Vagina (tissue), 2 donors: ENCODE measurements around the gene LRRC27. TPM values are rescaled to one million over a fixed set of nuclear protein-coding genes. Genes with fewer than 3 reads are reported as not detected.

ENCODE experiments used
- DNase-seq, 2 donors: peaks; one replicate each; pipeline ENCODE4 v3.0.0-alpha.2; 2017; ENCODE audit errors: extremely low spot score in 2 of 2
- H3K27ac ChIP-seq: fragments of 200-600 bp; sonication (generic); one replicate; pipeline ENCODE4 v1.5.1; 2019
- H3K27me3 ChIP-seq: fragments of 200-600 bp; sonication (generic); one replicate; pipeline ENCODE4 v1.5.1; 2019
- H3K36me3 ChIP-seq, 2 donors: fragments of 200-600 bp; sonication (generic); one replicate each; pipeline ENCODE4 v1.5.1; 2017 to 2019
- H3K4me1 ChIP-seq: fragments of 200-600 bp; sonication (generic); one replicate; pipeline ENCODE4 v1.5.1; 2019
- H3K4me3 ChIP-seq, 2 donors: fragments of 200-600 bp; sonication (generic); 1 replicate in 1 of 2; 2 replicates in 1 of 2; pipeline ENCODE4 v1.5.1; 2016 to 2019
- H3K9me3 ChIP-seq: fragments of 200-600 bp; sonication (generic); one replicate; pipeline ENCODE4 v1.5.1; 2019
- CTCF ChIP-seq, 3 experiments: fragments of 450-650 bp in 2 of 3; fragments of 200-600 bp in 1 of 3; sonication (generic) in 1 of 3; IDR thresholded peaks; one replicate each; pipeline ENCODE4 v1.5.1; 2017 to 2019; ENCODE audit warnings: antibody characterized with exemption in 3 of 3, mild to moderate bottlenecking in 2 of 3, moderate library complexity in 2 of 3
- POLR2A ChIP-seq, 2 donors: fragments of 450-650 bp; IDR thresholded peaks; one replicate each; pipeline ENCODE4 v1.6.1; 2017; ENCODE audit warnings: antibody characterized with exemption in 2 of 2, mild to moderate bottlenecking in 2 of 2, moderate library complexity in 2 of 2
- POLR2AphosphoS5 ChIP-seq, 2 donors: sonication (generic); formaldehyde crosslinking; IDR thresholded peaks; one replicate each; pipeline ENCODE4 v1.9.0; 2017; ENCODE audit warnings: antibody characterized with exemption in 2 of 2, mild to moderate bottlenecking in 2 of 2, low read depth in 1 of 2; ENCODE audit not compliant: insufficient read depth in 1 of 2
- intact Hi-C: fragments of 100-400 bp; cut with DNase I; formaldehyde crosslinking; loops from one replicate; pipeline ENCODE4 v1.15.1; 2023
- total RNA-seq: library from RNA; depleted of rRNA; stranded (reverse); fragments of >200 nt; gene quantifications from one replicate; pipeline ENCODE4 v1.2.3, GENCODE V29; 2016

The LRRC27 gene
- total RNA-seq, 1 donor from 2014 or later = 4.9 TPM

GRCh38 chr10:132408823-132409666 is 77.1 kb downstream of the LRRC27 start:
- TF ChIP-seq POLR2AphosphoS5 (IDR thresholded peaks at IDR 0.05; ENCODE audit: insufficient read depth in 1 of 2, low read depth in 1 of 2) (no peak), CTCF (IDR thresholded peaks at IDR 0.05) (no peak), POLR2A (IDR thresholded peaks at IDR 0.05) (no peak)
- Histone ChIP-seq H3K36me3 (peaks cover 0 to 14% of the 10 kb centered on the region in 2 donors), H3K27me3 (no peaks in the 10 kb centered on the region), H3K9me3 (no peaks in the 10 kb centered on the region), H3K4me3 (no peak overlapping the region), H3K27ac (peak overlapping the region; percentile 90), H3K4me1 (peaks cover 80% of the 10 kb centered on the region)
- no peak for DNase-seq
- intact Hi-C loops = no loop called here

GRCh38 chr10:132409667-132410028 is 77.7 kb downstream of the LRRC27 start:
- H3K27me3 ChIP-seq = no peaks in the 10 kb centered on the region
- intact Hi-C loops = no loop called here
- no peak for TF ChIP-seq POLR2AphosphoS5 (IDR thresholded peaks at IDR 0.05; ENCODE audit: insufficient read depth in 1 of 2, low read depth in 1 of 2)
- no peak for TF ChIP-seq CTCF (IDR thresholded peaks at IDR 0.05)
- no peak for TF ChIP-seq POLR2A (IDR thresholded peaks at IDR 0.05)
- peaks cover 82% of the 10 kb centered on the region for H3K4me1 ChIP-seq
- peak overlapping the region; percentile 90 for H3K27ac ChIP-seq
- no peaks in the 10 kb centered on the region for H3K9me3 ChIP-seq
- H3K4me3 ChIP-seq = no peak overlapping the region
- DNase-seq = no peak
- H3K36me3 ChIP-seq = peaks cover 0 to 12% of the 10 kb centered on the region in 2 donors

- H3K4me1 ChIP-seq = peaks cover 83% of the 10 kb centered on the region
- TF ChIP-seq CTCF (IDR thresholded peaks at IDR 0.05) = no peak
- no peak for TF ChIP-seq POLR2A (IDR thresholded peaks at IDR 0.05)
- TF ChIP-seq POLR2AphosphoS5 (IDR thresholded peaks at IDR 0.05; ENCODE audit: insufficient read depth in 1 of 2, low read depth in 1 of 2) = no peak
Measured at GRCh38 chr10:132410056-132410778, 78.2 kb downstream of the LRRC27 start.

GRCh38 chr10:132410779-132411532 is 79.0 kb downstream of the LRRC27 start:
- TF ChIP-seq CTCF (IDR thresholded peaks at IDR 0.05) (no peak), POLR2A (IDR thresholded peaks at IDR 0.05) (no peak), POLR2AphosphoS5 (IDR thresholded peaks at IDR 0.05; ENCODE audit: insufficient read depth in 1 of 2, low read depth in 1 of 2) (no peak)
- intact Hi-C loops = no loop called here
- H3K36me3 ChIP-seq = no peaks in the 10 kb centered on the region
- H3K27me3 ChIP-seq = no peaks in the 10 kb centered on the region
- H3K9me3 ChIP-seq = no peaks in the 10 kb centered on the region
- H3K4me1 ChIP-seq = peaks cover 83% of the 10 kb centered on the region
- DNase-seq = no peak
- H3K4me3 ChIP-seq = no peak overlapping the region
- peak overlapping the region; percentile 79 for H3K27ac ChIP-seq

More at GRCh38 chr10:132410056-132410778, 78.2 kb downstream of the LRRC27 start:
- H3K27ac ChIP-seq = peak overlapping the region; percentile 79
- H3K4me3 ChIP-seq = no peak overlapping the region
- H3K36me3 ChIP-seq = peaks cover 0 to 7% of the 10 kb centered on the region in 2 donors
- no peaks in the 10 kb centered on the region for H3K9me3 ChIP-seq
- intact Hi-C loops = no loop called here
- no peak for DNase-seq
- no peaks in the 10 kb centered on the region for H3K27me3 ChIP-seq
